Calu3 (cell line): ENCODE measurements around the gene SPRR1A. TPM values are rescaled to one million over a fixed set of nuclear protein-coding genes. Genes with fewer than 3 reads are reported as not detected.
A peak's percentile ranks its signal among the peaks of the same experiment; 100 is the strongest.
"Not testable (repeated sequence)": the region's sequence is repeated elsewhere in the genome, so short reads cannot be mapped to it uniquely, and the experiment has no call there.

Source experiments
- BruUV-seq: library from RNA; stranded (reverse); fragments of 400-500 nt; replicated peaks from 2 replicates; lab custom pipeline; 2021; lab: Mats Ljungman, UMichigan
- CTCF ChIA-PET: fragments of 300-600 bp; sonication (Branson Sonifier 250); formaldehyde crosslinking; loops from one replicate; lab custom pipeline; 2022; ENCODE audit warnings: antibody characterized with exemption; lab: Charles Lee
- DNase-seq: peaks from one replicate; pipeline ENCODE4 v3.0.0; 2022
- H3K27ac Mint-ChIP-seq: one replicate; pipeline ENCODE4 v1.8.0; 2022; ENCODE audit warnings: mixed read lengths; ENCODE audit not compliant: unreplicated experiment
- H3K27me3 Mint-ChIP-seq: one replicate; pipeline ENCODE4 v1.8.0; 2022; ENCODE audit warnings: mixed read lengths; ENCODE audit not compliant: unreplicated experiment
- H3K36me3 Mint-ChIP-seq: one replicate; pipeline ENCODE4 v1.8.0; 2022; ENCODE audit warnings: mild to moderate bottlenecking, moderate library complexity, mixed read lengths; ENCODE audit not compliant: insufficient read depth, unreplicated experiment
- H3K4me1 Mint-ChIP-seq: one replicate; pipeline ENCODE4 v1.8.0; 2022; ENCODE audit warnings: mild to moderate bottlenecking, low read depth, mixed read lengths; ENCODE audit not compliant: unreplicated experiment
- H3K4me3 Mint-ChIP-seq: one replicate; pipeline ENCODE4 v1.8.0; 2022; ENCODE audit warnings: mild to moderate bottlenecking, low read depth, moderate library complexity, mixed read lengths; ENCODE audit not compliant: unreplicated experiment
- H3K9me3 Mint-ChIP-seq: one replicate; pipeline ENCODE4 v1.8.0; 2022; ENCODE audit warnings: low read depth, mixed read lengths; ENCODE audit not compliant: unreplicated experiment
- intact Hi-C: fragments of 100-400 bp; cut with micrococcal nuclease; formaldehyde crosslinking; loops from one replicate; pipeline ENCODE4 v1.10.0; 2022; ENCODE audit not compliant: unreplicated experiment
- total RNA-seq: library from RNA; stranded (reverse); gene quantifications from 2 replicates; pipeline ENCODE4 v1.2.3, GENCODE V29; 2022
- TF ChIP-seq, protein P1 (sequence below): fragments of 200-600 bp; IDR thresholded peaks from one replicate; pipeline ENCODE4 v1.8.0; 2022; ENCODE audit warnings: antibody characterized with exemption; ENCODE audit not compliant: unreplicated experiment

SPRR1A gene
- total RNA-seq, 1 experiment from 2014 or later: not detected

DNA sequence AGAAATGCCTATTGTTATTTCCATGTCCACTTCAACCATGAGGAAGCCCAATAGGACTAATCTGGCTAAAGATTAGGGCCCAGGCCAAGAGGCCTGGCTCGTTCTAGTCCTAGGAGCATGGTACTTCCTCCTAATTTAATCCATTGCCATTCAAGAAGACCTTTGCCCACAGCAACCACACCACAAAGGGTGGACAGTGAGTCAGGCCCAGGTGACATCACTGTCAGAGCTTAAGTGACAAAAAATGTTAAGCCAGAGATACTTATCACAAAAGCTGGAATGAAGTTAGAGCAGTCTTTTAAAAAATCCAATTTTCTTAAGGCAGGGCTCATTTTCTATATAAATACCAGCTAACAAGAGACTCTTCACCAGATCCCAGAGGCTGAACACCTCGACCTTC, 17.5 kb downstream of the SPRR1A start, which contains the start of gene SPRR3:
Gene SPRR3 (plus strand): TSS at position 368 of the 400 bp plus-strand sequence. CDS start 1,272 bp downstream, outside the sequence.
- Mint-ChIP-seq H3K36me3 (peaks cover 11% of the 10 kb centered on the region), H3K9me3 (peaks cover 7% of the 10 kb centered on the region), H3K27me3 (no peaks in the 10 kb centered on the region), H3K4me1 (peaks cover 72% of the 10 kb centered on the region), H3K4me3 (no peak within 1 kb of the TSS), H3K27ac (peak within 1 kb of the TSS; percentile 90)
- intact Hi-C loops: no loop called here
- TF ChIP-seq, protein P1, sequence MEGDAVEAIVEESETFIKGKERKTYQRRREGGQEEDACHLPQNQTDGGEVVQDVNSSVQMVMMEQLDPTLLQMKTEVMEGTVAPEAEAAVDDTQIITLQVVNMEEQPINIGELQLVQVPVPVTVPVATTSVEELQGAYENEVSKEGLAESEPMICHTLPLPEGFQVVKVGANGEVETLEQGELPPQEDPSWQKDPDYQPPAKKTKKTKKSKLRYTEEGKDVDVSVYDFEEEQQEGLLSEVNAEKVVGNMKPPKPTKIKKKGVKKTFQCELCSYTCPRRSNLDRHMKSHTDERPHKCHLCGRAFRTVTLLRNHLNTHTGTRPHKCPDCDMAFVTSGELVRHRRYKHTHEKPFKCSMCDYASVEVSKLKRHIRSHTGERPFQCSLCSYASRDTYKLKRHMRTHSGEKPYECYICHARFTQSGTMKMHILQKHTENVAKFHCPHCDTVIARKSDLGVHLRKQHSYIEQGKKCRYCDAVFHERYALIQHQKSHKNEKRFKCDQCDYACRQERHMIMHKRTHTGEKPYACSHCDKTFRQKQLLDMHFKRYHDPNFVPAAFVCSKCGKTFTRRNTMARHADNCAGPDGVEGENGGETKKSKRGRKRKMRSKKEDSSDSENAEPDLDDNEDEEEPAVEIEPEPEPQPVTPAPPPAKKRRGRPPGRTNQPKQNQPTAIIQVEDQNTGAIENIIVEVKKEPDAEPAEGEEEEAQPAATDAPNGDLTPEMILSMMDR: no peak
- DNase-seq: peak; percentile 66
- no TSS peak for BruUV-seq
- CTCF ChIA-PET: no interaction called here

- DNase-seq, H3K4me3 Mint-ChIP-seq, H3K27me3 Mint-ChIP-seq, H3K4me1 Mint-ChIP-seq, CTCF ChIA-PET, H3K9me3 Mint-ChIP-seq, BruUV-seq, H3K27ac Mint-ChIP-seq, H3K36me3 Mint-ChIP-seq, intact Hi-C loops: not testable (repeated sequence)
Observed at GRCh38 chr1:153011235-153011758, 27.4 kb downstream of the SPRR1A start.

DNA sequence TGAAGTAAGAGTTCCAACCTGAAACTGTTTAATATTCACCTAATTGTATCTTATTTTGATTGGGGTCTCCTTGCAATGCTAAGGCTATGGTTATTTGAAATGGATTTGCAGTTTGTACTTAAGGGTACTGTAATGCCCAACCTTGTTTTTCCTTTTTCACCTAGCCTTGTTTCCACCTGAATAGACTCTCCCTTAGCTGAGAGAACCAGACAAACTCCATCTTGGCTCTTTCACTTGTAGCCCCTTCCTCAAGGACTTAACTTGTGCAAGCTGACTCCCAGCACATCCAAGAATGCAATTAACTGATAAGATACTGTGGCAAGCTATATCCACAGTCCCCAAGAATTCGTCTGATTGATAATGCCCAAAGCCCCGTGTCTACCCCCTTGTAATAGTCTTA, 37.9 kb downstream of the SPRR1A start:
- peaks cover 12% of the 10 kb centered on the region for H3K27me3 Mint-ChIP-seq
- H3K27ac Mint-ChIP-seq, DNase-seq, H3K9me3 Mint-ChIP-seq, intact Hi-C loops, H3K4me3 Mint-ChIP-seq, BruUV-seq, H3K4me1 Mint-ChIP-seq, H3K36me3 Mint-ChIP-seq: not testable (repeated sequence)
- CTCF ChIA-PET: interaction anchor here (1.5 kb wide), 1 partner anchor 11 kb away, joined by 3 read pairs; no protein-coding TSS in a partner anchor

DNA sequence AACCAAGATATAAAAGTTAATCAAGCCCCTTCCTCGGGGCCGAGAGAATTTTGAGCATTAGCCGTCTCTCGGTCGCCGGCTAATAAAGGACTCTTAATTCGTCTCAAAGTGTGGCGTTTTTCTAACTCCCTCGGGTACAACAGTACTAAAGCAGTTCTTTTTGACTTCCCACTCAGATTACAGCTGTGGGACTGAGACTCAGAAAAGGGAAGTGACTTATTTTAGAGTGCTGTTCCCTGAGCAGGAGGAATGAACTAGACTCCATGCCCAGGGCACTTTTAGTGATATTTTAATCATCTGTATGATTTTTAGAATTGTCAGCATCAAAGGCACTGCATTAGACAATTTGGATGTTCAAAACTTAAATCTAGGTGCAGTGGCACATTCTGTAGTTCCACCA, 38.5 kb downstream of the SPRR1A start:
- H3K36me3 Mint-ChIP-seq, H3K4me1 Mint-ChIP-seq, H3K4me3 Mint-ChIP-seq, H3K9me3 Mint-ChIP-seq, H3K27ac Mint-ChIP-seq, DNase-seq, BruUV-seq, intact Hi-C loops: not testable (repeated sequence)
- CTCF ChIA-PET: interaction anchor here (1.5 kb wide), 1 partner anchor 10 kb away, joined by 3 read pairs; no protein-coding TSS in a partner anchor
- peaks cover 12% of the 10 kb centered on the region for H3K27me3 Mint-ChIP-seq

DNA sequence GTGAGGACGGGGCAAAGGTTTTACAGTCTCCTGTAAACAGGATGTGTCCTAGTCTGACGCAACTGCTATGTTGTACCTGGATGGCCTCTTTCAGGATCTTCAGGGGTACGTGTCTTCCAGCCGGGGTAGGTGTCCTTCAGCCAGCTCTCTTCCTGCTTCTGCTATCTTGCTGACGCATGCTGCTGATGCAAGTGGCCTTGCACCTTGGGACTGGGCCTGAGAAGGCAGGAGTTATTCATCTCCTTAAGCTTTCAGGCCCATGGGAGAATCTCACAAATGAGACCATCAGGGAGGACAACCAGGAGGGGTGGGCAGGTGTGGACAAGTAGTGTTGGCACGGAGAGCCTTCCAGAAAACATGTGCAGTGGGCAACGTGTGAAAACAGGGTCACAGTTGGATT, 39.2 kb downstream of the SPRR1A start:
- no peak overlapping the region for H3K4me3 Mint-ChIP-seq
- TF ChIP-seq, protein P1: no peak
- CTCF ChIA-PET: no interaction called here
- no peaks in the 10 kb centered on the region for H3K36me3 Mint-ChIP-seq
- no peaks in the 10 kb centered on the region for H3K4me1 Mint-ChIP-seq
- H3K27me3 Mint-ChIP-seq: peaks cover 12% of the 10 kb centered on the region
- intact Hi-C loops: no loop called here
- DNase-seq: no peak
- peaks cover 3% of the 10 kb centered on the region for H3K9me3 Mint-ChIP-seq
- no peak overlapping the region for H3K27ac Mint-ChIP-seq
- BruUV-seq: no TSS peak

- intact Hi-C loops: no loop called here
- CTCF ChIA-PET: no interaction called here
- peaks cover 2% of the 10 kb centered on the region for H3K9me3 Mint-ChIP-seq
- H3K36me3 Mint-ChIP-seq: no peaks in the 10 kb centered on the region
- BruUV-seq: no TSS peak
- TF ChIP-seq, protein P1: no peak
- no peak overlapping the region for H3K4me3 Mint-ChIP-seq
- no peak overlapping the region for H3K27ac Mint-ChIP-seq
- H3K4me1 Mint-ChIP-seq: no peaks in the 10 kb centered on the region
- H3K27me3 Mint-ChIP-seq: peaks cover 6% of the 10 kb centered on the region
- no peak for DNase-seq
Observed at GRCh38 chr1:153024413-153024812, 40.5 kb downstream of the SPRR1A start.
